ENCODE results near the gene CEACAM4.

CEACAM4 gene

GRCh38 chr19:41606215-41606837 is 20.5 kb downstream of the CEACAM4 start:
- no peak overlapping the region for H3K27ac ChIP-seq
- TF ChIP-seq ZFX (IDR thresholded peaks at IDR 0.05; ENCODE audit: borderline replicate concordance): no peak
- no peak for TF ChIP-seq CTCF (IDR thresholded peaks at IDR 0.05)

GRCh38 chr19:41604831-41605230 is 22.0 kb downstream of the CEACAM4 start:
- no peak overlapping the region for H3K27ac ChIP-seq
- TF ChIP-seq CTCF (IDR thresholded peaks at IDR 0.05) (no peak), ZFX (IDR thresholded peaks at IDR 0.05; ENCODE audit: borderline replicate concordance) (no peak)

GRCh38 chr19:41601771-41602170 is 25.1 kb downstream of the CEACAM4 start:
- TF ChIP-seq CTCF (IDR thresholded peaks at IDR 0.05) (no peak), ZFX (IDR thresholded peaks at IDR 0.05; ENCODE audit: borderline replicate concordance) (no peak)
- no peak overlapping the region for H3K27ac ChIP-seq

- H3K27ac ChIP-seq: no peak overlapping the region
- TF ChIP-seq ZFX (IDR thresholded peaks at IDR 0.05; ENCODE audit: borderline replicate concordance) (no peak), CTCF (IDR thresholded peaks at IDR 0.05) (no peak)
Observed at GRCh38 chr19:41599175-41599966, 27.5 kb downstream of the CEACAM4 start.

GRCh38 chr19:41597600-41598041 is 29.3 kb downstream of the CEACAM4 start:
- TF ChIP-seq ZFX (IDR thresholded peaks at IDR 0.05; ENCODE audit: borderline replicate concordance) (no peak), CTCF (IDR thresholded peaks at IDR 0.05) (peak; percentile 97)

GRCh38 chr19:41595890-41596280 is 31.0 kb downstream of the CEACAM4 start:
- TF ChIP-seq ZFX (IDR thresholded peaks at IDR 0.05; ENCODE audit: borderline replicate concordance): no peak

More at GRCh38 chr19:41597600-41598041, 29.3 kb downstream of the CEACAM4 start:
- no peak overlapping the region for H3K27ac ChIP-seq

GRCh38 chr19:41595258-41595889 is 31.5 kb downstream of the CEACAM4 start:
- no peak overlapping the region for H3K27ac ChIP-seq
- TF ChIP-seq ZFX (IDR thresholded peaks at IDR 0.05; ENCODE audit: borderline replicate concordance) (no peak), CTCF (IDR thresholded peaks at IDR 0.05) (peak; percentile 84)

More at GRCh38 chr19:41595890-41596280, 31.0 kb downstream of the CEACAM4 start:
- no peak overlapping the region for H3K27ac ChIP-seq
